Left ventricle myocardium superior (tissue), 1 donor: ENCODE data around the gene ASAP3. TPM values are rescaled to one million over a fixed set of nuclear protein-coding genes. Genes with fewer than 3 reads are reported as not detected.

ENCODE experiments used
- ATAC-seq: fragments of 200-7000 bp; cut with Tn5 transposase; one replicate; pipeline ENCODE4 v1.9.1; 2020; ENCODE audit warnings: mild to moderate bottlenecking, moderate library complexity
- DNase-seq: peaks from one replicate; pipeline ENCODE4 v3.0.0-alpha.2; 2020
- intact Hi-C: fragments of 100-400 bp; cut with micrococcal nuclease; formaldehyde crosslinking; loops from one replicate; pipeline ENCODE4 v1.11.0; 2022
- long read RNA-seq: library from polyadenylated mRNA; unstranded; transcript quantifications from one replicate; pipeline ENCODE4 v2.0.0, GENCODE V29; 2021
- total RNA-seq: library from RNA; stranded (reverse); fragmentation: NEBNext Ultra II Directional; extraction: Animal tissue kit (Norgen Biotek cat#: 25700); gene quantifications from one replicate; pipeline ENCODE4 v1.2.1, GENCODE V29; 2021
- donor health status: DM: no; HTN: yes; CAD: no; lungs with severe emphysema.

ASAP3 gene
- total RNA-seq, result 47.3 TPM
- long read RNA-seq, full-length matches to known transcripts, result 36 of 86 reads
- long read RNA-seq, partial matches to known transcripts, result 30 of 86 reads
- long read RNA-seq, other reads (novel, unspliced or antisense), result 20 of 86 reads

GRCh38 chr1:23483321-23484252, at the start of gene ASAP3:
TSS of gene ASAP3 (minus strand) at chr1:23484179. CDS start at chr1:23484133, 46 bp downstream.
- intact Hi-C loops, result no loop called here
- ATAC-seq (peak; percentile 15), DNase-seq (peak; percentile 77)

GRCh38 chr1:23533246-23534023, 49.5 kb upstream of the ASAP3 start:
- DNase-seq (no peak), ATAC-seq (no peak)
- intact Hi-C loops, result no loop called here

- no peak for DNase-seq
- intact Hi-C loops, result no loop called here
- ATAC-seq, result no peak
These were observed 47.6 kb upstream of the ASAP3 start for GRCh38 chr1:23531562-23532094.

- ATAC-seq (peak; percentile 88), DNase-seq (peak; percentile 90)
- intact Hi-C loops, result no loop called here
These were observed 47.0 kb upstream of the ASAP3 start, which contains the start of gene E2F2 for GRCh38 chr1:23530747-23531561. TSS of gene E2F2 (minus strand) at chr1:23531233. CDS start at chr1:23530793, 440 bp downstream.

GRCh38 chr1:23530087-23530746, 46.2 kb upstream of the ASAP3 start:
- DNase-seq, result no peak
- intact Hi-C loops, result no loop called here

GRCh38 chr1:23529146-23530086, 45.4 kb upstream of the ASAP3 start:
- DNase-seq (no peak), ATAC-seq (no peak)
- intact Hi-C loops, result no loop called here

More at GRCh38 chr1:23530087-23530746, 46.2 kb upstream of the ASAP3 start:
- no peak for ATAC-seq

- peak; percentile 74 for ATAC-seq
- peak; percentile 84 for DNase-seq
- intact Hi-C loops, result no loop called here
These were observed 44.4 kb upstream of the ASAP3 start for GRCh38 chr1:23528250-23528978.

GRCh38 chr1:23527900-23528249, 43.9 kb upstream of the ASAP3 start:
- ATAC-seq (no peak), DNase-seq (no peak)
- intact Hi-C loops, result no loop called here

GRCh38 chr1:23527366-23527765, 43.4 kb upstream of the ASAP3 start:
- no peak for ATAC-seq
- no peak for DNase-seq
- intact Hi-C loops, result no loop called here

GRCh38 chr1:23526329-23527041, 42.5 kb upstream of the ASAP3 start:
- DNase-seq, result no peak
- no peak for ATAC-seq
- intact Hi-C loops, result no loop called here

- DNase-seq (no peak), ATAC-seq (no peak)
- intact Hi-C loops, result no loop called here
These were observed 41.7 kb upstream of the ASAP3 start for GRCh38 chr1:23525558-23526250.

- intact Hi-C loops, result no loop called here
- no peak for DNase-seq
These were observed 40.9 kb upstream of the ASAP3 start for GRCh38 chr1:23524716-23525401.

GRCh38 chr1:23524163-23524562, 40.2 kb upstream of the ASAP3 start:
- ATAC-seq, result no peak
- DNase-seq, result no peak
- intact Hi-C loops, result no loop called here

More at GRCh38 chr1:23524716-23525401, 40.9 kb upstream of the ASAP3 start:
- no peak for ATAC-seq

- ATAC-seq (no peak), DNase-seq (no peak)
- intact Hi-C loops, result no loop called here
These were observed 38.4 kb upstream of the ASAP3 start for GRCh38 chr1:23522244-23522982.
